Osteocyte (in vitro differentiated cells): ENCODE data around the gene RYR3. TPM values are rescaled to one million over a fixed set of nuclear protein-coding genes. Genes with fewer than 3 reads are reported as not detected.

Source experiments
- DNase-seq: peaks from one replicate; pipeline ENCODE4 v3.0.0; 2021; ENCODE audit warnings: mixed read lengths; ENCODE audit not compliant: unreplicated experiment; ENCODE audit errors: extremely low spot score
- H3K27ac Mint-ChIP-seq: one replicate; pipeline ENCODE4 v1.8.0; 2021; ENCODE audit warnings: mild to moderate bottlenecking, mixed read lengths; ENCODE audit not compliant: unreplicated experiment
- H3K27me3 Mint-ChIP-seq: one replicate; pipeline ENCODE4 v1.8.0; 2021; ENCODE audit warnings: mixed read lengths; ENCODE audit not compliant: unreplicated experiment
- H3K36me3 Mint-ChIP-seq: one replicate; pipeline ENCODE4 v1.8.0; 2021; ENCODE audit warnings: mixed read lengths; ENCODE audit not compliant: unreplicated experiment
- H3K4me1 Mint-ChIP-seq: one replicate; pipeline ENCODE4 v1.8.0; 2021; ENCODE audit warnings: mixed read lengths; ENCODE audit not compliant: unreplicated experiment
- H3K4me3 Mint-ChIP-seq: one replicate; pipeline ENCODE4 v1.8.0; 2021; ENCODE audit warnings: mild to moderate bottlenecking, moderate library complexity, mixed read lengths; ENCODE audit not compliant: unreplicated experiment
- H3K9me3 Mint-ChIP-seq: one replicate; pipeline ENCODE4 v1.8.0; 2021; ENCODE audit warnings: mixed read lengths; ENCODE audit not compliant: unreplicated experiment
- CTCF ChIP-seq: fragments of 200-600 bp; sonication (generic); IDR thresholded peaks from 2 replicates; pipeline ENCODE4 v1.5.0; 2021; ENCODE audit warnings: antibody characterized with exemption, mild to moderate bottlenecking, moderate library complexity
- total RNA-seq: library from RNA; stranded (reverse); gene quantifications from 2 replicates; pipeline ENCODE4 v1.2.1, GENCODE V29; 2021

Gene RYR3
- total RNA-seq, 1 donor from 2014 or later, result not detected

- H3K4me3 Mint-ChIP-seq, result no peak overlapping the region
- H3K9me3 Mint-ChIP-seq, result no peaks in the 10 kb centered on the region
- no peaks in the 10 kb centered on the region for H3K4me1 Mint-ChIP-seq
- peaks cover 50% of the 10 kb centered on the region for H3K27me3 Mint-ChIP-seq
- TF ChIP-seq CTCF, result no peak
- no peaks in the 10 kb centered on the region for H3K36me3 Mint-ChIP-seq
- no peak overlapping the region for H3K27ac Mint-ChIP-seq
- no peak for DNase-seq
These were observed 367.4 kb downstream of the RYR3 start for GRCh38 chr15:33678176-33678575.

GRCh38 chr15:33678602-33679001 is 367.8 kb downstream of the RYR3 start:
- H3K27me3 Mint-ChIP-seq, result peaks cover 46% of the 10 kb centered on the region
- no peak for DNase-seq
- H3K27ac Mint-ChIP-seq, result no peak overlapping the region
- H3K4me1 Mint-ChIP-seq, result no peaks in the 10 kb centered on the region
- H3K4me3 Mint-ChIP-seq, result no peak overlapping the region
- H3K9me3 Mint-ChIP-seq, result no peaks in the 10 kb centered on the region
- TF ChIP-seq CTCF, result no peak
- H3K36me3 Mint-ChIP-seq, result no peaks in the 10 kb centered on the region

GRCh38 chr15:33679061-33679460 is 368.3 kb downstream of the RYR3 start:
- Mint-ChIP-seq H3K27ac (no peak overlapping the region), H3K27me3 (peaks cover 42% of the 10 kb centered on the region), H3K4me3 (no peak overlapping the region), H3K36me3 (no peaks in the 10 kb centered on the region), H3K9me3 (no peaks in the 10 kb centered on the region), H3K4me1 (no peaks in the 10 kb centered on the region)
- TF ChIP-seq CTCF, result no peak
- no peak for DNase-seq

- no peaks in the 10 kb centered on the region for H3K36me3 Mint-ChIP-seq
- H3K4me1 Mint-ChIP-seq, result no peaks in the 10 kb centered on the region
- H3K4me3 Mint-ChIP-seq, result no peak overlapping the region
- no peaks in the 10 kb centered on the region for H3K9me3 Mint-ChIP-seq
- DNase-seq, result no peak
- no peak overlapping the region for H3K27ac Mint-ChIP-seq
- TF ChIP-seq CTCF, result no peak
- peaks cover 45% of the 10 kb centered on the region for H3K27me3 Mint-ChIP-seq
These were observed 369.6 kb downstream of the RYR3 start for GRCh38 chr15:33680336-33680735.

- Mint-ChIP-seq H3K27ac (no peak overlapping the region), H3K4me3 (no peak overlapping the region), H3K9me3 (no peaks in the 10 kb centered on the region), H3K4me1 (no peaks in the 10 kb centered on the region), H3K27me3 (peaks cover 44% of the 10 kb centered on the region), H3K36me3 (no peaks in the 10 kb centered on the region)
- no peak for TF ChIP-seq CTCF
- DNase-seq, result no peak
These were observed 382.5 kb downstream of the RYR3 start for GRCh38 chr15:33693166-33693800.
